T-helper 22 cell (primary cell): ENCODE measurements around the gene NHP2.

ENCODE experiments used
- DNase-seq: peaks from one replicate; pipeline ENCODE4 v3.0.0-alpha.2; 2020; ENCODE audit warnings: low read depth

NHP2 gene

GRCh38 chr5:178114325-178115135, 39.2 kb downstream of the NHP2 start:
- DNase-seq = no peak

GRCh38 chr5:178113841-178114324, 39.8 kb downstream of the NHP2 start:
- DNase-seq = no peak

- DNase-seq = peak; percentile 71
These were observed 40.4 kb downstream of the NHP2 start, which contains the start of gene N4BP3 for GRCh38 chr5:178113141-178113787. Gene N4BP3, plus strand, starts transcription at chr5:178113532. Its CDS starts 6,052 bp downstream, at chr5:178119584.

- DNase-seq = no peak
These were observed 41.1 kb downstream of the NHP2 start for GRCh38 chr5:178112545-178112944.

GRCh38 chr5:178111925-178112324, 41.8 kb downstream of the NHP2 start:
- no peak for DNase-seq

GRCh38 chr5:178110511-178110910, 43.2 kb downstream of the NHP2 start:
- no peak for DNase-seq

GRCh38 chr5:178108966-178109365, 44.7 kb downstream of the NHP2 start:
- DNase-seq = no peak

GRCh38 chr5:178108446-178108845, 45.2 kb downstream of the NHP2 start:
- DNase-seq = no peak

GRCh38 chr5:178107756-178108310, 45.9 kb downstream of the NHP2 start:
- no peak for DNase-seq

- no peak for DNase-seq
These were observed 47.0 kb downstream of the NHP2 start for GRCh38 chr5:178106556-178107239.

GRCh38 chr5:178106086-178106485, 47.6 kb downstream of the NHP2 start:
- DNase-seq = no peak

GRCh38 chr5:178104492-178104891, 49.2 kb downstream of the NHP2 start:
- DNase-seq = no peak

- DNase-seq = no peak
These were observed 50.1 kb downstream of the NHP2 start for GRCh38 chr5:178103612-178104011.
